HEK293T (cell line): ENCODE measurements around the gene DOCK3.

Experiments used
- ARNT ChIP-seq: fragments of 450-650 bp; IDR thresholded peaks from 2 replicates; pipeline ENCODE4 v1.6.1; 2017; ENCODE audit warnings: mild to moderate bottlenecking
- CTBP1 ChIP-seq: fragments of 450-650 bp; IDR thresholded peaks from 2 replicates; pipeline ENCODE4 v1.6.1; 2016; ENCODE audit warnings: borderline replicate concordance
- ELF4 ChIP-seq: fragments of 450-650 bp; IDR thresholded peaks from 2 replicates; pipeline ENCODE4 v1.6.1; 2017; ENCODE audit warnings: antibody characterized with exemption
- FOXA1 ChIP-seq: fragments of 450-650 bp; IDR thresholded peaks from 2 replicates; pipeline ENCODE4 v1.6.1; 2016; ENCODE audit warnings: mild to moderate bottlenecking
- FOXK2 ChIP-seq: fragments of 450-650 bp; IDR thresholded peaks from 2 replicates; pipeline ENCODE4 v1.6.1; 2016; ENCODE audit warnings: mild to moderate bottlenecking
- FOXM1 ChIP-seq: fragments of 450-650 bp; IDR thresholded peaks from 2 replicates; pipeline ENCODE4 v1.6.1; 2017; ENCODE audit warnings: mild to moderate bottlenecking, borderline replicate concordance
- LEF1 ChIP-seq: fragments of 450-650 bp; IDR thresholded peaks from 2 replicates; pipeline ENCODE4 v1.6.1; 2017; ENCODE audit warnings: mild to moderate bottlenecking, borderline replicate concordance
- NFRKB ChIP-seq: fragments of 450-650 bp; IDR thresholded peaks from 2 replicates; pipeline ENCODE4 v1.6.1; 2016; ENCODE audit warnings: mild to moderate bottlenecking, moderate library complexity
- SP1 ChIP-seq: fragments of 450-650 bp; IDR thresholded peaks from 2 replicates; pipeline ENCODE4 v1.6.1; 2017
- SUZ12 ChIP-seq: fragments of 450-650 bp; IDR thresholded peaks from 2 replicates; pipeline ENCODE4 v1.6.1; 2016; ENCODE audit warnings: mild to moderate bottlenecking
- TARDBP ChIP-seq: fragments of 450-650 bp; IDR thresholded peaks from 2 replicates; pipeline ENCODE4 v1.6.1; 2016
- ZNF384 ChIP-seq: fragments of 450-650 bp; IDR thresholded peaks from 2 replicates; pipeline ENCODE4 v1.6.1; 2016

DNA sequence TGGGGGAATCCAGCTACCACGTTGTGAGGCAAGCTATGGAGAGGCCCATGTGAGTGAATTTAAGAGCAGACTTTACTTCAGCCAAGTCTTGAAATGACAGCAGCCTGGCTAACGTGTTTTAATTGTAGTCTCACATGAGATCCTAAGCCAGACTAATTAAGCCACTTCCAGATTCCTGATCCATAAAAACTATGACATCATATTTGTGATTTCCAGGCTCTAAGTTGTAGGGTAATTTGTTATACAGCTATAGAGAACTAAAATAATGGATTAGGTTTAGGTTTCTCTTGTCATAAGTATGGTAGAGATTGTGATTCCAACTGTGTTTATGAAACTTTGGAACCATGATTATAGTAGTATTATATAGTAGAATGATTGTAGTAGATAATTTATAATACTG, 329.5 kb downstream of the DOCK3 start:
- TF ChIP-seq ELF4 (no peak), NFRKB (no peak), CTBP1 (no peak), ARNT (no peak), FOXK2 (no peak), FOXM1 (no peak), SP1 (no peak), FOXA1 (no peak), SUZ12 (no peak), TARDBP (no peak), LEF1 (no peak), ZNF384 (no peak)
